ENCODE data around the gene GPHN.
A peak's percentile ranks its signal among the peaks of the same experiment; 100 is the strongest.
"Not testable (repeated sequence)": the region's sequence is repeated elsewhere in the genome, so short reads cannot be mapped to it uniquely, and the experiment has no call there.

The GPHN gene

DNA sequence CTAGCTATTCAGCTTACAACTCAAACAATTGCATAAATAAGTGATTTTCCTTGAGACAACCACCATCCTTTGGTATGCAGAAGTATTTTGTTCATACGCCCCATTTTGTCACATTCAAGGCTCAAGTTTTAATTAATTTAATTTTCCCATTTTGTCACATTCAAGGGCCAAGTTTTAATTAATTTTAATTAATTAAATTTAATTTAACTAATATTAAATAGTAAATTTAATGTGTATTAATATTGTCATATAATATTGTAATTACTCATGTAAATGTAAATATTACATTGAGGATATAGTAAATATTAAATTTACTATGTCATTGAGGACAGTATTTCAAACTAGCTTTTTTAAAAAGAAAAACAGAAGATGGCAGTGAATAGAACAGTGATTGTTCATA is 464.5 kb downstream of the GPHN start:
- no peak for DNase-seq

DNA sequence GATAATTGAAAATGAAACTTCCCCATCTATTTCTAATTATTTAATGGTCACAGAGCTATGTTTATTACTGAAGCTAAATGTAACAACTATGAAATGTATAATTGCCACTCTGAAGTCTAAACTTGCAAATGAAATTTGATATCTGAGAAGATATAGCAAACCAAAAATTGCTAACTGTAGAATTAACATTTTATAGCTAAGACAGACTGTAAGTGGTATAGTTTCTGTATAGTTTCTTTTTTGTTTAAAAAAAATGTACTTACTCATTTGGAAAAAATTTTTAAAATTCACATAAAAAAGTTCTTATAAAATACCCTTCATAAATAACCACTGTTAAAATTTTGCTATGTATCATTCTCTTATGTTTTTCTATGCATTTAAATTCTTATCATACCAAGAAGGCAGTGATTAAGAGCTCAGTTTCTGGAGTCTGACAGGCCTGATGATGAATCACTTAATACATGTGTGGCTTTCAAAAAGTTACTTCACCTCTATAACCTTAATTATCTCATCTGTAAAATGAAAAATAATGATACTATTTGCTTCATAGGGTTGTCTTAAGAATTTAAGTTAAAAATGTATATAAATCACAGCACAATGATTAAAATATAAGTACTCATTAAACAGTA is 466.6 kb downstream of the GPHN start:
- DNase-seq = peak; percentile 18

DNA sequence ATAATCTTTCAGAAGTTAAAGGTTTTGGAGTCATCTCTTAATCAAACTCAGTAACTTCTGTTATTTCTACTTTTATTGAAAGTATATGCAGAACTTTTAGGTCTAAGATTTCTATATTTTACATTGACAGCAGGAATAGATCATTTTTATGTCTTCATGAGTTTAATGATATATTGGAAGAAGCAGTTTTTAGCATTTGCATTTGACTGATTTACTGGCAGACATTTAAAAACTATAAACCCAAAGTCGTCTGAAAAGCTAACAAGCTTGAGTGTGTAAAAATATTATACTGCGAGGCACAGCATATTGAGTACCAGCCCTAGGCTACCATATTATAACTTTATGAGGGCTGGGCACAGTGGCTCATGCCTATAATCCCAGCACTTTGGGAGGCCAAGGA is 467.3 kb downstream of the GPHN start:
- no peak for DNase-seq

DNA sequence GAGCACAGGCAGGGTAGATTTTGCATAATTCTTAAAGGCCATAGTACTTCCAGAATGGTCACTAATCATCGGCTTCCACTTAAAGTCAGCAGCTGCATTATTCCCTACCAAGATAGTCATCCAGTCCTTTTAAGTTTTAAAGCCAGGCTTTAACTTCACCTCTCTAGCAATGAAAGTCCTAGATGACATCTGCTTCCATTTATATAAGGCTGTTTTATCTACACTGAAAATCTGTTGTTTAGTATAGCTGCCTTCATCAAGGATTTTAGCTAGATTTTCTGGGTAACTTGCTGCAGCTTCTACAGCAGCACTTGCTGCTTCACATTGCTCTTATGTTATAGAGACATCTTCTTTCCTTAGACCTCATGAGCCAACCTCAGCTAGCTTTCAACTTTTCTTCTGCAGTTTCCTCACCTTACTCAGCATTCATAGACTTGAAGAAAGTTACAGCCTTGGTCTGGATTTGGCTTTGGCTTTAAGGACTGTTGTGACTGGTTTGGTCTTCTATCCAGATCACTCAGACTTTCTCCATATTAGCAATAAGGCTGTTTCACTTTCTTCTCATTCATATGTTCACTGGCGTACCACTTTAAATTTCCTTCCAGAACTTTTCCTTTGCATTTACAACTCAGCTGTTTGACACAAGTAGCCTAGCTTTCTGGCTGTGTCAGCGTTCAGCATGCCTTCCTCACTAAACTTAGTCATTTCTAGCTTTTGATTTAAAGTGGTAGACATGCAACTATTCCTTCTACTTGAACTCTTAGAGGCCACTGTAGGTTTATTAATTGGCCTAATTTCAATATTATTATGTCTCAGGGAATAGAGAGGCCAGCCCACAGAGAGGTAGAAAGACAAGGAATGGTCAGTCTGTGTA is 471.4 kb downstream of the GPHN start:
- no peak for DNase-seq

DNA sequence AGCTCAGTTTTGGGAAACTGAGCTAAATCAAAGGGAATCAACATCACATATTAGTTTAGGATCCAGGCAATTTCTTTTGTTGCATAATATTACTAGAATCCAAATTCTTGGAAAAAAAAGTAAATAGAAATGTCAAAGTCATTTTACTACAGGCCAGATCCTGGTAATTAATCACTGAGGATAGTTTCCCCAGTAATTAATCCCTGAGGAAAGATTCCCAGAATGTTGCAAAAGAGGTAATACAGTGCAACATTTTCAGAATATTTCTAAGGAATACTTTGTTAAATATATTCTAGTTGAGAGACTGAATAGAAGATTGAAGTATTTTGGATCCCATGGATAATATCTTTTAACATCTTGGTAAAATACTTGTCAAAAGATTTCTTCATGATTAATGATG is 474.3 kb downstream of the GPHN start:
- DNase-seq = no peak

DNA sequence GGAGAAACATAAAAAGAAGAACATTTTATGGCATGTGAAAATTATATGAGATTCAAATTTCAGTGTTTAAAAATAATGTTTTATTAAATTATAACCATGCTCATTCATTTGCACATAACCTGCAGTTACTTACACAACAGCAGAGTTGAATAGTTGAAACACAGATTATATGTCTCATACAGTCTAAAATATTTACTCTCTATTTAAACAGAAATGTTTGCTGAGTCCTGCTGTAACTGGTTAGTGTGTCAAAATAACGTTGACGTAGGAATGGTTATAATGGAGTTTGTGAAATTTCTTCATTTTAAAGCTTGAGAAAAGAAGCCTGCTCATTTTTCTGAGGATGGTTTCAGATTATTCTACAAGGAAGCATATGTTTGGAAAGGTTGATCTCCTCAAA is 484.8 kb downstream of the GPHN start:
- DNase-seq = no peak

DNA sequence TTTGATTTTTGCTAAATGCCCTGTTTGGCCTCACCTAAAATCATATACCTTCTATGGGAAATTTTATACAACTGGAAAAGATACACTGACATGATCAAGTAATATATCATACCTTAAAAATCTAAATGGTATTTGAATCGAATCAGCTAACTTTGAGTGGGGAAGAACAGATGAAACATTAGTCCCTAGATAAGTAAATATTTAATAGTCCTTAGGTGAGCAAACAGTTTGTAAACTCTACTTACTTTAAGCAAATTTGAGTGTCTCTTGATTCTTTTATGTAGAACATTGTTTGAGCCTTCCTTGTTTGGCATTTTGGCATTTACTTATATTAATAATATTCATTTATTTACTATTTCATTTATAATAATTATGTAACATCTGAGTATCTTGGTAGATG is 485.6 kb downstream of the GPHN start:
- DNase-seq = no peak

DNA sequence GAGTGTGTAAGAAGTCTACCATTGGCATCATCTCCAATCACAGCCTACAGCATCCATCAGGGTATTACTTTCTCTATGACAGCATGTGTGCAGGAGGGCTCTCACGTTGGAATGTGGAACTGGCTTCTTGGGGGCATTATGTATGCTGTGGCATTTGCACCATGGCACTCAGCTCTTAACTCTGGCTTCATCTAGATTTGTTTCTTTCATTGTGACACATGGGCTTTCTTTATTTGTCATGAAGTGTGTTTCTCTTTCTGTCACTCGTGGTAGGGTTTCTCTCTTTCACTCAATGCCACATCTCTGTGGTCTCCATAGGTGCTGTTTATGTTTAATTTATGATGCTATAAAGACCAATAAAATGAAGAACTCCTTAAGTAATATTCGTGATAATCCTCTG is 490.1 kb downstream of the GPHN start:
- no peak for DNase-seq

DNA sequence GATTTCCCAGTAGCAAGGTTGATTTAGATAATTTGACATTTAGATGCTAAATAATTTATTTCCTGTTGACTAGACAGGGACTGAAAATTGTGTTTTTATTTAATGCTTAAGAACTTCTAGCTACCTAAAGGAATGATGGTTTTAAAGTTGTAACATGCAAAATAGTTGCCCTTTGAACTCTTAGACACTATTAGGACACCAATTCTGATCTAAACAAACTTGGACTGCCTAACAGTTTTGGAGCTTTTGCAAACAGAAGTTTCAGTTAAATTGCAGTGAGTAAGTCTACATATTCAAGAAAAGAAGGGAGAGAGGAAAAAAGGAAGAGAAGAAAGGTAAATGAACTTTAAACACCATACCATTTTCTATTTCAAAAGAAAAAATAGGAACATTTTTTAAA is 492.0 kb downstream of the GPHN start:
- DNase-seq = no peak

DNA sequence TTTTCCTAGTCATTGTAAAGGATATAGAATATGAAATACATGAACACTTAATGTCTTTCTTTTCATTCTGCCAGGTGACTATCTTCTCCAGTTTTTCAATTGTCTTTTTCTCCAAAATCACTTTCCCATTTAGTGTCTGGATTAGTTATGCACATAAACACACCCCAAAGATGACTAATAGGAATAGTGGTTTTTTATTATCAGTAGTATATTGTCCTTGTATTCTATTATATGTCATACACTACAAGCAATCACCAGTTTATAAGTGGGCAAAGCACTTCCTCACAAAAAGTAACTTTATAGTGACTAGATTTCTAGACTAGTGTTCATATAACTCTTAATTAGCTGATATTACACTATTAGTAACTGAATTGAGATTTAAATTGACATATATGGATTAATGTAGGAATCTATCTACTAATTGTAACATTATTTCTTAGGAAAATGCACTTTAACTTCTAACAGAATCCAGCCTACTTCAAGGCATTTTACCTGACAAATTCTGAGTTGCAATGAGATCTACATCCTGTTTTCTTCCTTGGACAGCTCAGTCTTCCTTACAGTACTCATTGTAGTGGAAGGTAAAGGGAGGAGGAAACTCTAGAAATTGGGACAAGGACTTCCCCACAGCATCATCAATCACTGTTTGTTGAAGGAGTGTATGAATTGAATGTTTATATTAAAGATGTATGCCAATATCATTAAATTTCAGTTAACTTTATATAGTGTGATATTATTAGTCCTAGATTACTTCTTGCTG is 495.2 kb downstream of the GPHN start:
- DNase-seq = no peak

DNA sequence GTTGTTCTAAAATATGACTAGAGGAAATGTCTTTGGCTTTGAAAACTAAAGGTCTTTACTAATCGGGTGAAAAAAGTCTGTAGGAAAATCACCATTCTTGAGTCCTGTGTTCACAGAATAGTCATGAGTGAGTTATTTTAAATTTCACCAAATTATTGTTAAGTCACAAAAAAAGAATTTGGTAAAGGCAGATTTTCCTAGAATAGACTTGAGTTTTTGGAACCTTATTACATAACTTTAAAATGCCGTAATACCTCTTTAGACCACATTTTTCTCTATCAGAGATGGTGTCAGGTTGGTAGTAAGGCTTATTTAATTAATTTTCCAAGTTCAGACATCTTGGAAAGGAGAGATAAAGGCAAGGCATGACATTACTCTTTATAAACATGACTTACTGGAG is 496.6 kb downstream of the GPHN start:
- no peak for DNase-seq

DNA sequence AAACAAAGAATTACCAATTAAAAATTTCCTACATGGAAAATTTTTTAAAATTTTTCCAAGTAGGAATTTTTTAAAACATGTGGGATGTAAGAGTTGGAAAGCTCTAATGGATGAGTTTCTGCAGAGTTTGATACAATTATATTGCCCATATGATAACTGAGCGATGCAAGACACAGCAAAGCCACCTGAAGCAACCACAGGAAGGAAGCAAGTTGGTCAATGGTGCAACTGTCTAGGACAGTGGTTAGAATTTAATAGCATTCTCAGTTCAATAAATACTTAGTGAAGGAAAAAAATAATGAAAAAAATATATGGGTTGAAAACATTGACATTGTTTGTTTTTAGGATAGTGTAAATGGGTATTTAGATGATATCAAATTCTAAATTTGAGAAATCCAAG is 502.7 kb downstream of the GPHN start:
- no peak for DNase-seq

DNA sequence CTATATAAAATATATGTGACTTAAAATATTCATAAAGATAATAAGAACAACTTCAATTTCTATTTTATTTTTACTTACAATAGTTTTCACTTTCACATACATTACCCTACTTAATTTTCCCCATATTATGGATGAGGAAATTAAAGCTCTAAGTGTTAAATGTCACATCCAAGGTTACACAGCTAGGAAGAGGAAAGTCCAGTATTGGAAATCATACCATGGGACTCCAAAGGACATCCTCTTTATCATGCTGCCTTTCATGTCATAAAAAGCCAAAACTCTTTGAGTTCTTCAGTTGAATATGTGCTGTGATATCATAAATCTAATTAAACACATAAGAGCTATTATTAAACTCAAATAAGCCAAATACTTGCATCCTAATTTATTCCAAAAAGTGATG is 508.9 kb downstream of the GPHN start:
- DNase-seq = no peak

DNA sequence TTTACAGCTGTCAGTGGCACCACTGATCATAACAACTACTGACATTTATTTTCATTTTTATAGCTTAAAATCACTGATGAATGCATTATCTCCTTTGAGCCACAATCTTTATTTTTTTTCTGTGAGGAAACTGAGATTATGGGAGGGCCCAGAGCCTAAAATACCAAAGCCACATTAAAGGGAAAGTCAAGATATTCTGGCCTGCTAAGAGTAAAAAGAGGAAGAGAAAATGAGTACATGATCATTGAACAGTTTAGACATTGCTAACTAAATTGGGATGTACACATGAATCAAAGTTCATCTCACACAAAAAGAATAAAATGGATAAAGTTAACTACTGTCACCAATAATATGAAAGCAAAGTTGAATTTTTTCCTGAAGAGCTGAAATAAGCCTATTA is 510.8 kb downstream of the GPHN start:
- no peak for DNase-seq

DNA sequence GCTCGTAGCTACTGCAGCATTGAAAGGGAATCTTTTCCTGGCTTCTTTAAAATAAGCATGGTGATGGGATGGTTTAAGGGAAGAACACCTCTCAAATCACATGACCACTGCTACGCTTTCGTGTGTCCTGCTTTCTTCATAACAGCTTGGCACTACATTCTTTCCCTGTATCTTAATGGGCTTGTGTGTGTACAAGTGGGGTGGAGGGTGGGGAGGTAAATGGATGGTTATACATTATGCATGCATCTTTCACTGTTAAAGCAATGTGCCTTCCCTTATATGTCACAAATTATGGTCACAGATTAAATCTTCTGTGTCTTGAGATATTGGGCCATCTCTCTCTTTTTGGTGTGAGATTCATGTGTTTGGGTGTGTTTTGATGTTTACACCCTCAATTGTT is 511.8 kb downstream of the GPHN start:
- no peak for DNase-seq

DNA sequence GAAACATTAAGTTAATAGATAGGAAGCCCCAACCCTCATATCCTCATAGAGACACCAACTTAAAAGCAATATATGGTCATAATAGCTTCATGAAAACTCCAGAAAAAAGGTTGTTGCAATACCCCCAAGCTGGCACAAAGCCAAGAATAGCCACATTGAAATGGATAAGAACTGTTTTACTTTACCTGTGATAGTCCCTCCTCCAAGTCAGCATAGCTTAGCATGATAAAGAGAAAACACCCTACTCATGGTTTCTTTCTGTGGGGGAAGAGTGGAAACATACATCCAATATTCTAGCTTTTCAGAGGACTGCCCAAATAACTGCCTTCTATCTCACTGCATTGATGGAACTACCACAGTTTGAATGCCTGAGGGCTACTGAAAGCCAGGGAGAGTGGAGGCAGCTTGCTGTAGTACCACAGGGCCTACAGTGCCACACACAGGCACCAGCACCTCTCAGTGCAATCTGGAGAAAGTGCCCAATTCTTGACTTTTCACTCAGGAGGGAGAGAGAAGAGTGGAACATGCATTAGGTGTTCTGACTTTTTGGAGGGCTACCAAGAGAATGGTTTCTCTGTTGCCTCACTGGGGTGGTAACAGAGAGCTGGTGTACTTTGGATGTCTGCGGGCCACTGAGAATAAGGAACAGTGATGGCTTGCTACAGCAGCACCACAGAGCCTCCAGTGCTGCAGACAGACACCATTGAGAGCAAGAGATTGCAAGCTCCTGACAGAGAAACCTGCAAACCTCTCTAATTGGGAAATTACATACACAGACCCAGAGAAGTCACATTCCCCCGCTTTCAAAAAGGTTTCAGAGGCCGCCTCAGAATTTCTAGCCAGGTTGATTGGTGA is 524.2 kb downstream of the GPHN start:
- DNase-seq = no peak

DNA sequence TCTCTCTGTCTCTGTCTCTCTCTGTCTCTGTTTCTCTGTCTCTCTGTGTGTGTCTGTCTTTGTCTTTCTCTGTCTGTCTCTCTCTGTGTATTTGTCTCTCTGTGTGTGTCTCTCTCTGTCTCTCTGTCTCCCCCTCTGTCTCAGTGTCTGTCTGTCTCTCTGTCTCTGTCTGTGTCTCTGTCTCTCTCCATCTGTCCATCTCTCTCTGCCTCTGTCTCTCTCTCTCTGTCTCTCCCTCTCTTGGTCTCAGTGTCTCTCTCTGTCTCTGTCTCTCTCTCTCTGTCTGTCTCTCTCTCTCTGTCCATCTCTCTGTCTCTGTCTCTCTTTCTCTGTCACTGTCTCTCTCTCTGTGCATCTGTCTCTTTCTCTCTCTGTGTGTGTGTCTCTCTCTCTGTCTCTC is 537.5 kb downstream of the GPHN start:
- no peak for DNase-seq

DNA sequence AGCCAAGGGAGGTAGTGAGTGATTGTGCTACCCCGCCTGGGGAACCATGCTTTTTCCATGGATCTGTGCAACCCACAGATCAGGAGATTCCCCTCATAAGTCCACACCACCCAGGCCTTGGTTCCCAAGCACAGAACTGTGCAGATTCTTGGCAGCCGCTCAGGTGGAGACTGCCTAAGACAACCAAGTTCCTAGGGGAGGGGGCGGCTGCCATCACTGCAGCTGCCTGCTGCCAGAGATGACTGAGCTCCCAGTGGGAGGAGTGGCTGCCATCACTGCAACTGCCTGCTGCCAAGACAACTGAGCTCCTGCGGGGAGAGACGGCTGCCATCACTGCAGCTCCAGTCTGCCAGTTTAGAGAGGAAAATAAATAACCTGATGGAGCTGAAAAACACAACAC is 542.9 kb downstream of the GPHN start:
- no peak for DNase-seq

DNA sequence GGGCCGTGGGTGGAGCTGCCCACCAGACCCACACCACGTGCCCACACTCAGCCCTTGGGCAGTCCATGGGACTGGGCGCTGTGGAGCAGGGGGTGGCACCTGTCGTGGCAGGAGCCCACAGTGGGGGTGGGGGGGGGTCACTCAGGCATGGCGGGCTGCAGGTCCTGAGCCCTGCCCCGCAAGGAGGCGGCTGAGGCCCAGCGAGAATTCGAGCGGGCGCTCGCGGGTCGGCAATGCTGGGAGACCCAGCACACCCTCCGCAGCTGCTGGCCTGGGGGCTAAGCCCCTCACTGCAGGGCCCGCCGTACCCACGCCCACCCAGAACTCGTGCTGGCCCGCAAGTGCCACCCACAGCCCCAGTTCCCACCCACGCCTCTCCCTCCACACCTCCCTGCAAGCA is 548.7 kb downstream of the GPHN start:
- no peak for DNase-seq

DNA sequence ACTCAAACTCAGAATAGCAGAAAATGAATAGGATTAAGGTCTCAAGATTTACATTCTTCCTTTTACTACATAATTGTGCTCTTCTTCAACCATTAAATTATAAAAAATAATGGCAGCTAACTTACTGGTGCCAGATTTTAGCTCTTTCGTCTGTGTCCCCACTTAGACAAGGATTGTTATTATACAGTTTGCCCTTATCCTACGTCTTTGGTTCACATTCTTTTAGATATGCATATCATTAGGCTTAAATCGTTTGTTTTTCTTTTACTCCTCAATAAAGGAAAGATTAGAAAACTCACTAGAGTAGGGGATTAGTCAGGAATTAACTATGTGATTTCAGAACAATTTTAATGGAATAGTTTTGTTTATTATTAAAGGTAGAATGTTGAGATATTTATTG is 551.6 kb downstream of the GPHN start:
- DNase-seq = no peak

DNA sequence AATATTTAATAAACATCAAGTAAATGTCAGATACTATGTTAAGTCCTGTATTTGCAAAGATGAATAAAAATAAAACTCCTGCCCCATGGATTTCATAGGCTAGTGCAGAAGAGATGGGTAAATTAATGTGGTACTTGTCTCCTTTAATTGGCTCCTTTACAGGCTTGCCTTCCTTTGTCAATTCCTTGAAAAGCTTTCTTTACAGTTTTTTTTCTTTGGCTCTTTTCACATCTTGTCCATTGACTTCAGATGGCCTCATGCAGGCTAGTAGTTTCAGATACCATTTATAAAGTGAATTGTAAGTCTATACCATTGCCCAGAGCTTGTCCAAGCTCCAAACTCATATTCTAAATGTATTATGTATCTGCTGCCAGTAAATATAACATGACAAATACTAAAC is 552.6 kb downstream of the GPHN start:
- DNase-seq = no peak

DNA sequence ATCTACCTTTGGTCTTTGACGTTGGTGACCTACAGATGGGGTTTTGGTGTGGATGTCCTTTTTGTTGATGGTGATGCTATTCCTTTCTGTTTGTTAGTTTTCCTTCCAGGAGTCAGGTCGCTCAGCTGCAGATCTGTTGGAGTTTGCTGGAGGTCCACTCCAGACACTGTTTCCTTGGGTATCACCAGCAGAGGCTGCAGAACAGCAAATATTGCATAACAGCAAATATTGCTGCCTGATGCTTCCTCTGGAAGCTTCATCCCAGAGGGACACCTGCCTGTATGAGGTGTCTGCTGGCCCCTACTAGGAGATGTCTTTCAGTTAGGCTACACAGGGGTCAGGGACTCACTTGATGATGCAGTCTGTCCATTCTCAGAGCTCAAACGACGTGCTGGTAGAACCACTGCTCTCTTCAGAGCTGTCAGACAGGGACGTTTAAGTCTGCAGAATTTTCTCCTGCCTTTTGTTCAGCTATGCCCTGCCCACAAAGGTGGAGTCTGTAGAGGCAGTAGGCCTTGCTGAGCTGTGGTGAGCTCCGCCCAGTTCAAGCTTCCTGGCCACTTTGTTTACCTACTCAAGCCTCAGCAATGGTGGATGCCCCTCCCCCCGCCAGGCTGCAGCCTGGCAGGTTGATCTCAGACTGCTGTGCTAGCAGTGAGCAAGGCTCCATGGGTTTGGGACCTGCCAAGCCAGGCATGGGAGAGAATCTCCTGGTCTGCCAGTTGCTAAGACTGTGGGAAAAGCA is 559.3 kb downstream of the GPHN start:
- DNase-seq = not testable (repeated sequence)
